Measurements from ENCODE around the gene GARIN6. TPM values are rescaled to one million over a fixed set of nuclear protein-coding genes. Genes with fewer than 3 reads are reported as not detected.
A peak's percentile ranks its signal among the peaks of the same experiment; 100 is the strongest.

The GARIN6 gene
- total RNA-seq, 2 experiments from 2014 or later, result not detected

DNA sequence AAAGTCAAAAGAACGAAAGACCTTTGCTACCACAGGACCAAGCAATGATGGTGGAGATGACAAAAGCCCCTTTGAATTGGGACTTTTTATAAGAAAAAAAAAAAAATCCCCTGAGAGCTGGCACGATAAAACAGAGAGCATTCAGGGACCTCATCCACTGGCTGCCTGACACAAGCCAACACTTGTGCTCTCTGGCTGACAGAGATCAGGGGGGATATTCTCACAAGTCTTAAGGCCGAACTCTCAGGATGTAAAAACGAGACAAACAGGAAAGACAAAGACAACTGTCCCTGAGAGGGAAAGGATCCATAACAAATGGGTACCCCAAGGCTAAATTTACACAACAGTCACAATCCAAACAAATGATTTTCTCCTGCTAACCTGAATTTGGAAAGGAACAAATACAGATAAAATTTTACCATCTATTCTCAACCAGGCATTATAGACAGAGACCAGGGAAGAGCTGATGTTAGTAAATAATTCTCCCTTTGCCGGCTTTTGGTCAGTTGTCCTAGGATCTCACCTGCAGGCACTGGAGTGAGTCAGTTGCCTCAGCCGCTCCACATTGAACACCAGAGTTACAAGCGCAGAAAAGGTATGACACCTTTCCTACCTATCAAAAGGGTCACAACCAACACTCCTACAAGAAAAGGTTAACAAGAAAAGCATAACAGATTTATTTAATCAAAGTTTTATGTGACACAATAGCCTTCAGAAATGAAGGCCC, 37.9 kb upstream of the GARIN6 start:
- H3K9me3 ChIP-seq (ENCODE audit: low read length), result peaks cover 33% of the 10 kb centered on the region
- POLR2A ChIA-PET, result no interaction called here
- no peak overlapping the region for H3K4me2 ChIP-seq (ENCODE audit: low read length)
- intact Hi-C loops (cut with micrococcal nuclease; ENCODE audit: unreplicated experiment), result loop anchor here (10.0 kb wide), 1 partner anchor 1095 kb away; the partner anchor contains the start of gene TMPO
- peaks cover 29% of the 10 kb centered on the region for H3K36me3 ChIP-seq (ENCODE audit: insufficient read depth, low read length)
- no peak overlapping the region for H3K27ac ChIP-seq (ENCODE audit: low read depth, low read length, poor library complexity, severe bottlenecking)
- no TSS peak for BruUV-seq (replicated peaks)
- no peak for TF ChIP-seq EZH2phosphoT487 (IDR thresholded peaks at IDR 0.05; ENCODE audit: borderline replicate concordance, low read depth, low read length)
- TF ChIP-seq, protein P1, sequence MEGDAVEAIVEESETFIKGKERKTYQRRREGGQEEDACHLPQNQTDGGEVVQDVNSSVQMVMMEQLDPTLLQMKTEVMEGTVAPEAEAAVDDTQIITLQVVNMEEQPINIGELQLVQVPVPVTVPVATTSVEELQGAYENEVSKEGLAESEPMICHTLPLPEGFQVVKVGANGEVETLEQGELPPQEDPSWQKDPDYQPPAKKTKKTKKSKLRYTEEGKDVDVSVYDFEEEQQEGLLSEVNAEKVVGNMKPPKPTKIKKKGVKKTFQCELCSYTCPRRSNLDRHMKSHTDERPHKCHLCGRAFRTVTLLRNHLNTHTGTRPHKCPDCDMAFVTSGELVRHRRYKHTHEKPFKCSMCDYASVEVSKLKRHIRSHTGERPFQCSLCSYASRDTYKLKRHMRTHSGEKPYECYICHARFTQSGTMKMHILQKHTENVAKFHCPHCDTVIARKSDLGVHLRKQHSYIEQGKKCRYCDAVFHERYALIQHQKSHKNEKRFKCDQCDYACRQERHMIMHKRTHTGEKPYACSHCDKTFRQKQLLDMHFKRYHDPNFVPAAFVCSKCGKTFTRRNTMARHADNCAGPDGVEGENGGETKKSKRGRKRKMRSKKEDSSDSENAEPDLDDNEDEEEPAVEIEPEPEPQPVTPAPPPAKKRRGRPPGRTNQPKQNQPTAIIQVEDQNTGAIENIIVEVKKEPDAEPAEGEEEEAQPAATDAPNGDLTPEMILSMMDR (conservative IDR thresholded peaks at IDR 0.05; ENCODE audit: low read length), result no peak
- H4K20me1 ChIP-seq (ENCODE audit: insufficient read depth, low read length), result no peaks in the 10 kb centered on the region
- peak overlapping the region; percentile 44; the same call in 1 of the 2 replicates for H2AFZ ChIP-seq (ENCODE audit: low read length)
- no peak for DNase-seq (ENCODE audit: low spot score)
- no peaks in the 10 kb centered on the region for H3K79me2 ChIP-seq (ENCODE audit: insufficient read depth, low read depth, low read length)
- H3K4me3 ChIP-seq (ENCODE audit: low read depth, low read length, poor library complexity, severe bottlenecking), result no peak overlapping the region
- CTCF ChIA-PET (ENCODE audit: unreplicated experiment), result no interaction called here
- H3K4me1 ChIP-seq (ENCODE audit: insufficient read depth, low read length, poor library complexity, severe bottlenecking), result peaks cover 10% of the 10 kb centered on the region
- H3K9me2 ChIP-seq (ENCODE audit: insufficient read depth, low read length), result no peaks in the 10 kb centered on the region

DNA sequence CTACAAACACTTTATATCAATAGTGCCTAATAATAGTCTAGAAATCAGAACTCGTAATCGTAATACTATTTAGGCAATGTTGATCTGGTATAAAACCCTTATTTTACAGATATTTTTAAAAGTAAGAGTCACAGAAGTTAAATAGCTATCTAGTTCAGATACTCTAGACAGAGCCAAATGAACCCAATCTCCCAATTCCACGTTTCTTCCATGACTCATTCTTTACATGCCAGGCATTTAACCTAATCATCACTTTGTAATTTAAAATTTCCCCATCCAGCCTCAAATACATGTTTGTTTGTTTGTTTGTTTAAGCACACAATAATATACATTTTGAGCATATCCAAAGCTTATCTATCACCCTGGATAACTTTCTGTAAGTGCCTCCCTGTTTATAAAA, 36.4 kb upstream of the GARIN6 start:
- H3K9me3 ChIP-seq (ENCODE audit: low read length), result peaks cover 40% of the 10 kb centered on the region
- H3K4me3 ChIP-seq (ENCODE audit: low read depth, low read length, poor library complexity, severe bottlenecking), result no peak overlapping the region
- no peak for DNase-seq (ENCODE audit: low spot score)
- TF ChIP-seq, protein P1 (conservative IDR thresholded peaks at IDR 0.05; ENCODE audit: low read length), result no peak
- no peak for TF ChIP-seq EZH2phosphoT487 (IDR thresholded peaks at IDR 0.05; ENCODE audit: borderline replicate concordance, low read depth, low read length)
- H2AFZ ChIP-seq (ENCODE audit: low read length), result peak overlapping the region; percentile 3; the same call in 1 of the 2 replicates
- no peak overlapping the region for H3K27ac ChIP-seq (ENCODE audit: low read depth, low read length, poor library complexity, severe bottlenecking)
- no peaks in the 10 kb centered on the region for H4K20me1 ChIP-seq (ENCODE audit: insufficient read depth, low read length)
- H3K4me1 ChIP-seq (ENCODE audit: insufficient read depth, low read length, poor library complexity, severe bottlenecking), result peaks cover 10% of the 10 kb centered on the region
- H3K79me2 ChIP-seq (ENCODE audit: insufficient read depth, low read depth, low read length), result no peaks in the 10 kb centered on the region
- no peaks in the 10 kb centered on the region for H3K9me2 ChIP-seq (ENCODE audit: insufficient read depth, low read length)
- H3K36me3 ChIP-seq (ENCODE audit: insufficient read depth, low read length), result peaks cover 18% of the 10 kb centered on the region
- intact Hi-C loops (cut with micrococcal nuclease; ENCODE audit: unreplicated experiment), result no loop called here
- no peak overlapping the region for H3K4me2 ChIP-seq (ENCODE audit: low read length)
- CTCF ChIA-PET (ENCODE audit: unreplicated experiment), result no interaction called here
- POLR2A ChIA-PET, result interaction anchor here (0.8 to 1.8 kb wide), 6 partner anchors 8 to 195 kb away, joined by 3 to 7 read pairs (median 4); no protein-coding TSS in a partner anchor
- no TSS peak for BruUV-seq (replicated peaks)

DNA sequence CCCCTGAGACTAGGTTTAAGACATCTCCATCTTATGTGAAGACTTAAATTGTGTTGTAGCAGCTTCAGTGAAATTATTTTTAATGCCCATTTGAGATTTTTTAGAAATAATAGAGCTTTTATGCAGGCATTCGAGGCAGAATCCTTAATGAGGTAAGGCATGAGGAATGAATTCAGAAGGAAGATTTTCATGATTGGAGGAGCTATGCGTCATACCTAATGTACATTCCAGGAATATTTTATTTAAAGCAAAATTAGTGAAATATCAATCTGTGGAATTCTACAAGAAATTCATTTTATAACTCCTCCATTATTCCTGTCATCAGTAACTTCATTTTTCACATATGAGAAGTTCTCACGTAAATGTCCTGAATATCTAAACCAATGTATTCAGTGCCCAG, 36.0 kb upstream of the GARIN6 start:
- ChIA-PET CTCF (ENCODE audit: unreplicated experiment) (no interaction called here), POLR2A (interaction anchor here (0.8 to 1.8 kb wide), 7 partner anchors 9 to 195 kb away, joined by 3 to 7 read pairs (median 5); no protein-coding TSS in a partner anchor)
- Histone ChIP-seq H3K9me2 (ENCODE audit: insufficient read depth, low read length) (no peaks in the 10 kb centered on the region), H3K4me1 (ENCODE audit: insufficient read depth, low read length, poor library complexity, severe bottlenecking) (peaks cover 10% of the 10 kb centered on the region), H3K4me3 (ENCODE audit: low read depth, low read length, poor library complexity, severe bottlenecking) (no peak overlapping the region), H3K79me2 (ENCODE audit: insufficient read depth, low read depth, low read length) (no peaks in the 10 kb centered on the region), H4K20me1 (ENCODE audit: insufficient read depth, low read length) (no peaks in the 10 kb centered on the region), H2AFZ (ENCODE audit: low read length) (peak overlapping the region; percentile 3; the same call in 1 of the 2 replicates), H3K4me2 (ENCODE audit: low read length) (no peak overlapping the region), H3K27ac (ENCODE audit: low read depth, low read length, poor library complexity, severe bottlenecking) (no peak overlapping the region), H3K9me3 (ENCODE audit: low read length) (peaks cover 40% of the 10 kb centered on the region), H3K36me3 (ENCODE audit: insufficient read depth, low read length) (peaks cover 18% of the 10 kb centered on the region)
- intact Hi-C loops (cut with micrococcal nuclease; ENCODE audit: unreplicated experiment), result no loop called here
- TF ChIP-seq, protein P1 (conservative IDR thresholded peaks at IDR 0.05; ENCODE audit: low read length), result no peak
- TF ChIP-seq EZH2phosphoT487 (IDR thresholded peaks at IDR 0.05; ENCODE audit: borderline replicate concordance, low read depth, low read length), result no peak
- DNase-seq (ENCODE audit: low spot score), result no peak
- no TSS peak for BruUV-seq (replicated peaks)
